Ishikawa (cell line): ENCODE results near the gene LONP1.
A peak's percentile ranks its signal among the peaks of the same experiment; 100 is the strongest.

Source experiments
- CEBPB ChIP-seq: IDR thresholded peaks from 2 replicates; pipeline ENCODE4 v1.6.1; 2012
- CREB1 ChIP-seq: IDR thresholded peaks from 2 replicates; pipeline ENCODE4 v1.6.1; 2012; ENCODE audit warnings: low read depth
- EGR1 ChIP-seq: IDR thresholded peaks from 2 replicates; pipeline ENCODE4 v1.6.1; 2012
- EP300 ChIP-seq: IDR thresholded peaks from 2 replicates; pipeline ENCODE4 v1.6.1; 2012; ENCODE audit warnings: borderline replicate concordance
- FOXM1 ChIP-seq: IDR thresholded peaks from 2 replicates; pipeline ENCODE4 v1.6.1; 2012; ENCODE audit warnings: low read depth, borderline replicate concordance
- NFIC ChIP-seq: IDR thresholded peaks from 2 replicates; pipeline ENCODE4 v1.6.1; 2012
- RAD21 ChIP-seq: IDR thresholded peaks from 2 replicates; pipeline ENCODE4 v1.6.1; 2012; ENCODE audit warnings: low read depth
- TAF1 ChIP-seq: IDR thresholded peaks from 2 replicates; pipeline ENCODE4 v1.6.1; 2012; ENCODE audit warnings: low read depth, mild to moderate bottlenecking
- TCF12 ChIP-seq: IDR thresholded peaks from 2 replicates; pipeline ENCODE4 v1.6.1; 2012; ENCODE audit warnings: low read depth
- TEAD4 ChIP-seq: IDR thresholded peaks from 2 replicates; pipeline ENCODE4 v1.6.1; 2012
- YY1 ChIP-seq: IDR thresholded peaks from 2 replicates; pipeline ENCODE4 v1.6.1; 2012; ENCODE audit warnings: low read depth
- TF ChIP-seq, protein P1 (sequence below): IDR thresholded peaks from 2 replicates; pipeline ENCODE4 v1.6.1; 2012; ENCODE audit warnings: low read depth, mild to moderate bottlenecking
- TF ChIP-seq, protein P2 (sequence below): IDR thresholded peaks from 2 replicates; pipeline ENCODE4 v1.6.1; 2012
- TF ChIP-seq, protein P3 (sequence below): IDR thresholded peaks from 2 replicates; pipeline ENCODE4 v1.6.1; 2012

DNA sequence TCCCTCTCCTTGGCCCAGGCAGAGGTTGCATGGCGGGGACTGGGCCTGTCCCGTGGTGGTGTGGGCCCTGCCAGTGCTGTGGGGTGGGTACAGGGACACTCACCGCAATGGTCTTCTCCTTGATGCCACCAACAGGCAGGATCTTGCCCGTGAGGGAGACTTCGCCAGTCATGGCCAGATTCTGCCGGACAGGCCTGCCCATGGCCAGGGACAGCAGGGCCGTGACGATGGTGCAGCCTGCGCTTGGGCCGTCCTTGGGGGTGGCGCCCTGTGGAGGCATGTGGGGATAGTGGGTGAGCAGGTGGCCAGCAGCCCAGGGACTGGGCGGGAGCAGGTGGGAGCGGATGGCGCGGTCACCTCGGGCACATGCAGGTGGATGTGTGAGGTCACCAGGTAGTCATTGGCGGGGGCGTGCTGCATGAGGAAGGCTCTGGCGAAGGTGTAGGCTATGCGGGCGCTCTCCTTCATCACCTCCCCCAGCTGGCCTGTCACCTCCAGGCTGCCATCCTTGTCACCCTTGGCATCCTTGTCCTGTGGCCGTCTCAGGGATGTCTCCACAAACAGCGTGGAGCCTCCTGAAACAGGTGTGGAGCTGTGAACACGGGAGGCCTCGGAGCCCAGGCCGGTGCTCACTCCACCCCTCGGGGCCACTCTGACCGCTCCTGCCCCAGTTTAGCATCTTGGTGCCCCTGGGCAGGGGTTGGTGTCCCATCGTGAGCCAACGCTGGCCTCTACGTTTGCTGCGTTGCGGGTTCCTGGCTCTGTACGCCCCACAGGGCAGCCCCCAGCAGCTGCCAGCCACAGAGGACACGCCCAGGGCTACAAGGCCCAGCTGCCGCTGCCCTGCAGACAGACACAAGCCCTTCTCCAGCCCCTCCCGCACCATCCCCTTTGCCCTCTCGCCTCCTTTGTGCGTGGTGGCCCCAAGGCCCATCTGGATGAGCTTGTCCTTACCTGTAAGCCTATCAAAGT is 26.5 kb downstream of the LONP1 start:
- TF ChIP-seq FOXM1 (no peak), TCF12 (no peak), EP300 (no peak), YY1 (no peak), TAF1 (no peak), RAD21 (no peak), EGR1 (no peak), CREB1 (no peak), NFIC (no peak), CEBPB (no peak), TEAD4 (no peak)
- TF ChIP-seq, protein P1, sequence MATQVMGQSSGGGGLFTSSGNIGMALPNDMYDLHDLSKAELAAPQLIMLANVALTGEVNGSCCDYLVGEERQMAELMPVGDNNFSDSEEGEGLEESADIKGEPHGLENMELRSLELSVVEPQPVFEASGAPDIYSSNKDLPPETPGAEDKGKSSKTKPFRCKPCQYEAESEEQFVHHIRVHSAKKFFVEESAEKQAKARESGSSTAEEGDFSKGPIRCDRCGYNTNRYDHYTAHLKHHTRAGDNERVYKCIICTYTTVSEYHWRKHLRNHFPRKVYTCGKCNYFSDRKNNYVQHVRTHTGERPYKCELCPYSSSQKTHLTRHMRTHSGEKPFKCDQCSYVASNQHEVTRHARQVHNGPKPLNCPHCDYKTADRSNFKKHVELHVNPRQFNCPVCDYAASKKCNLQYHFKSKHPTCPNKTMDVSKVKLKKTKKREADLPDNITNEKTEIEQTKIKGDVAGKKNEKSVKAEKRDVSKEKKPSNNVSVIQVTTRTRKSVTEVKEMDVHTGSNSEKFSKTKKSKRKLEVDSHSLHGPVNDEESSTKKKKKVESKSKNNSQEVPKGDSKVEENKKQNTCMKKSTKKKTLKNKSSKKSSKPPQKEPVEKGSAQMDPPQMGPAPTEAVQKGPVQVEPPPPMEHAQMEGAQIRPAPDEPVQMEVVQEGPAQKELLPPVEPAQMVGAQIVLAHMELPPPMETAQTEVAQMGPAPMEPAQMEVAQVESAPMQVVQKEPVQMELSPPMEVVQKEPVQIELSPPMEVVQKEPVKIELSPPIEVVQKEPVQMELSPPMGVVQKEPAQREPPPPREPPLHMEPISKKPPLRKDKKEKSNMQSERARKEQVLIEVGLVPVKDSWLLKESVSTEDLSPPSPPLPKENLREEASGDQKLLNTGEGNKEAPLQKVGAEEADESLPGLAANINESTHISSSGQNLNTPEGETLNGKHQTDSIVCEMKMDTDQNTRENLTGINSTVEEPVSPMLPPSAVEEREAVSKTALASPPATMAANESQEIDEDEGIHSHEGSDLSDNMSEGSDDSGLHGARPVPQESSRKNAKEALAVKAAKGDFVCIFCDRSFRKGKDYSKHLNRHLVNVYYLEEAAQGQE, result no peak
- TF ChIP-seq, protein P2, sequence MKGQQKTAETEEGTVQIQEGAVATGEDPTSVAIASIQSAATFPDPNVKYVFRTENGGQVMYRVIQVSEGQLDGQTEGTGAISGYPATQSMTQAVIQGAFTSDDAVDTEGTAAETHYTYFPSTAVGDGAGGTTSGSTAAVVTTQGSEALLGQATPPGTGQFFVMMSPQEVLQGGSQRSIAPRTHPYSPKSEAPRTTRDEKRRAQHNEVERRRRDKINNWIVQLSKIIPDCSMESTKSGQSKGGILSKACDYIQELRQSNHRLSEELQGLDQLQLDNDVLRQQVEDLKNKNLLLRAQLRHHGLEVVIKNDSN, result no peak
- TF ChIP-seq, protein P3, sequence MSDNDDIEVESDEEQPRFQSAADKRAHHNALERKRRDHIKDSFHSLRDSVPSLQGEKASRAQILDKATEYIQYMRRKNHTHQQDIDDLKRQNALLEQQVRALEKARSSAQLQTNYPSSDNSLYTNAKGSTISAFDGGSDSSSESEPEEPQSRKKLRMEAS, result peak; percentile 45; the same call in 1 of the 2 replicates
